Lung (tissue), 12 donors: ENCODE measurements around the gene SPATS2. TPM values are rescaled to one million over a fixed set of nuclear protein-coding genes. Genes with fewer than 3 reads are reported as not detected.

Experiments
- ATAC-seq: fragments of 200-7000 bp; cut with Tn5 transposase; one replicate; pipeline ENCODE4 v1.9.1; 2020; ENCODE audit warnings: moderate number of reproducible peaks; ENCODE audit not compliant: insufficient read depth, low FRiP score
- DNase-seq, 3 donors: peaks; one replicate each; pipeline ENCODE4 v3.0.0-alpha.2; 2013 to 2017
- H3K27ac ChIP-seq, 2 donors: one replicate each; pipeline ENCODE4 v1.5.1; 2013; ENCODE audit warnings: mild to moderate bottlenecking in 2 of 2, moderate library complexity in 2 of 2, control low read depth in 1 of 2, inconsistent platforms in 1 of 2, low read depth in 1 of 2, low read length in 1 of 2
- H3K27me3 ChIP-seq, 3 donors: one replicate each; pipeline ENCODE4 v1.5.1; 2013; ENCODE audit warnings: low read length in 2 of 3; ENCODE audit not compliant: control insufficient read depth in 3 of 3, insufficient read depth in 3 of 3
- H3K36me3 ChIP-seq, 4 donors: one replicate each; pipeline ENCODE4 v1.5.1; 2013; ENCODE audit warnings: low read length in 4 of 4, mild to moderate bottlenecking in 1 of 4, moderate library complexity in 1 of 4; ENCODE audit not compliant: control insufficient read depth in 4 of 4, insufficient read depth in 4 of 4
- H3K4me1 ChIP-seq, 5 donors: one replicate each; pipeline ENCODE4 v1.5.1; 2013; ENCODE audit warnings: low read length in 5 of 5, mild to moderate bottlenecking in 2 of 5, moderate library complexity in 1 of 5; ENCODE audit not compliant: control insufficient read depth in 5 of 5, insufficient read depth in 5 of 5
- H3K4me3 ChIP-seq: one replicate; pipeline ENCODE4 v1.5.1; 2013; ENCODE audit warnings: mild to moderate bottlenecking, control low read depth, moderate library complexity
- H3K9ac ChIP-seq, 2 donors: one replicate each; pipeline ENCODE4 v1.5.1; 2013; ENCODE audit warnings: low read length in 2 of 2, control low read depth in 1 of 2; ENCODE audit not compliant: insufficient read depth in 1 of 2
- H3K9me3 ChIP-seq, 4 donors: one replicate each; pipeline ENCODE4 v1.5.1; 2013; ENCODE audit warnings: low read length in 3 of 4, mild to moderate bottlenecking in 1 of 4, moderate library complexity in 1 of 4; ENCODE audit not compliant: control insufficient read depth in 4 of 4, insufficient read depth in 3 of 4
- WGBS, 2 donors: extraction: QIAGEN DNeasy Blood & Tissue Kit; methylation state at CpG; one replicate each; pipeline ENCODE4 v1.1.7; 2013; 5-methylcytosine and 5-hydroxymethylcytosine counted together
- polyA plus RNA-seq, 2 donors: library from polyadenylated mRNA; stranded (reverse); fragments of 200-250 nt; gene quantifications; one replicate each; pipeline ENCODE4 v1.2.1, GENCODE V29; 2013
- total RNA-seq, 2 donors: library from RNA; depleted of rRNA in 1 of 2; stranded (reverse); fragments of >200 nt in 1 of 2; gene quantifications; one replicate each; pipeline ENCODE4 v1.2.1, GENCODE V29; 2014 to 2021
- TF ChIP-seq, protein P1 (sequence below): IDR thresholded peaks from 2 replicates; pipeline ENCODE4 v1.5.1; 2012; ENCODE audit warnings: mild to moderate bottlenecking; ENCODE audit errors: control extremely low read depth, extremely low read depth
- donor health status: control.
- donor health status: control.
- donor health status: Bipolar disorder and iron deficiency.
- donor health status: healthy.
- donor health status: DM: yes; HTN: yes; CAD: no.

SPATS2 gene
- total and polyA plus RNA-seq, 4 donors = 6.6 to 48.8 (median 10.0) TPM

DNA sequence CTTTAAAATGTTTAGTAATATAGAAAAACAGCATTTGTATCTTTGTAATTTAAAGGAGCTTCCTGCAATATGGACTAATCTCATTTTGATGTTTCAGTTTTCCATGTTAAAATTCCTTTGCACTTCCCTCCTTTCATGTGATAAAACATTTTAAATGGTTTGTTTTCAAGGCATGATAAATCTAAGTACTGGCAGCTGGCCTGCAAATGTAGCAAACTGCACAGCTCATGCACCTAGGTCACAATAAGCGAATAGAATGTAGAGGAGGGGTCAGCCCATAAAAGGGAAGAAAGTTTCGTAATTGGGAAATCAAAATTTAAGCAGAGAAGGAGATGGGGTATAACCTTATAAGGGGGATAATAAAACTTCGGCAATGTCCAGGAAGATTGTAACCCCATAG, 91.6 kb downstream of the SPATS2 start:
- H3K9me3 ChIP-seq = no peaks in the 10 kb centered on the region

DNA sequence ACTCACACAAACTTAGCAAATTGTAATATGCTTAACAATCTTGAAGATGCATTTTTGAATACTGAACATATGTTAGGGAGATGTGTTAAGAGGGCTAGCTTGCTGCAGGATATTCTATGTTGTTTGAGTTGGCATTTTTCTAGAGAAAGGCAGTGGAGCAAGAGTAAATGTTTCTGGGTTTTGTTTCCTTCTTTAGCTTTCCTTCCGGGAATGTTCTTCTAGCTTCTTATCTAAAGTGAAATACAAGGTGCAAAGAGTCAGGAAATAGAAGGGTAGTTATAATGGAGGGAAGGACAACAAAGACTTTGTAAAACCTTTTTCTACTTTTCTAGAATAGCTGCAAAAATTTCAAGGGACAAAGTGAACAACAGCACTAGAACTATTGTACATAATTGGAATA, 94.0 kb downstream of the SPATS2 start:
- Histone ChIP-seq H3K9ac (no peak overlapping the region), H3K9me3 (no peaks in the 10 kb centered on the region), H3K4me3 (no peak overlapping the region), H3K27me3 (no peaks in the 10 kb centered on the region), H3K4me1 (peaks cover 0 to 3% (median 0%) of the 10 kb centered on the region in 5 donors), H3K27ac (no peak overlapping the region), H3K36me3 (no peaks in the 10 kb centered on the region)
- ATAC-seq (no peak), DNase-seq (no peak)
- WGBS, 2 donors = 40 to 61% methylated on average over 1 of the region's 1 CpG
- TF ChIP-seq, protein P1, sequence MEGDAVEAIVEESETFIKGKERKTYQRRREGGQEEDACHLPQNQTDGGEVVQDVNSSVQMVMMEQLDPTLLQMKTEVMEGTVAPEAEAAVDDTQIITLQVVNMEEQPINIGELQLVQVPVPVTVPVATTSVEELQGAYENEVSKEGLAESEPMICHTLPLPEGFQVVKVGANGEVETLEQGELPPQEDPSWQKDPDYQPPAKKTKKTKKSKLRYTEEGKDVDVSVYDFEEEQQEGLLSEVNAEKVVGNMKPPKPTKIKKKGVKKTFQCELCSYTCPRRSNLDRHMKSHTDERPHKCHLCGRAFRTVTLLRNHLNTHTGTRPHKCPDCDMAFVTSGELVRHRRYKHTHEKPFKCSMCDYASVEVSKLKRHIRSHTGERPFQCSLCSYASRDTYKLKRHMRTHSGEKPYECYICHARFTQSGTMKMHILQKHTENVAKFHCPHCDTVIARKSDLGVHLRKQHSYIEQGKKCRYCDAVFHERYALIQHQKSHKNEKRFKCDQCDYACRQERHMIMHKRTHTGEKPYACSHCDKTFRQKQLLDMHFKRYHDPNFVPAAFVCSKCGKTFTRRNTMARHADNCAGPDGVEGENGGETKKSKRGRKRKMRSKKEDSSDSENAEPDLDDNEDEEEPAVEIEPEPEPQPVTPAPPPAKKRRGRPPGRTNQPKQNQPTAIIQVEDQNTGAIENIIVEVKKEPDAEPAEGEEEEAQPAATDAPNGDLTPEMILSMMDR = no peak

More for the DNA sequence above, 91.6 kb downstream of the SPATS2 start:
- Histone ChIP-seq H3K9ac (no peak overlapping the region), H3K27ac (no peak overlapping the region), H3K4me3 (no peak overlapping the region), H3K36me3 (no peaks in the 10 kb centered on the region), H3K4me1 (peaks cover 0 to 3% (median 0%) of the 10 kb centered on the region in 5 donors), H3K27me3 (no peaks in the 10 kb centered on the region)
- no peak for ATAC-seq
- TF ChIP-seq, protein P1 = no peak
- no peak for DNase-seq
- 94 to 96% methylated on average over 3 of the region's 3 CpGs for WGBS, 2 donors

DNA sequence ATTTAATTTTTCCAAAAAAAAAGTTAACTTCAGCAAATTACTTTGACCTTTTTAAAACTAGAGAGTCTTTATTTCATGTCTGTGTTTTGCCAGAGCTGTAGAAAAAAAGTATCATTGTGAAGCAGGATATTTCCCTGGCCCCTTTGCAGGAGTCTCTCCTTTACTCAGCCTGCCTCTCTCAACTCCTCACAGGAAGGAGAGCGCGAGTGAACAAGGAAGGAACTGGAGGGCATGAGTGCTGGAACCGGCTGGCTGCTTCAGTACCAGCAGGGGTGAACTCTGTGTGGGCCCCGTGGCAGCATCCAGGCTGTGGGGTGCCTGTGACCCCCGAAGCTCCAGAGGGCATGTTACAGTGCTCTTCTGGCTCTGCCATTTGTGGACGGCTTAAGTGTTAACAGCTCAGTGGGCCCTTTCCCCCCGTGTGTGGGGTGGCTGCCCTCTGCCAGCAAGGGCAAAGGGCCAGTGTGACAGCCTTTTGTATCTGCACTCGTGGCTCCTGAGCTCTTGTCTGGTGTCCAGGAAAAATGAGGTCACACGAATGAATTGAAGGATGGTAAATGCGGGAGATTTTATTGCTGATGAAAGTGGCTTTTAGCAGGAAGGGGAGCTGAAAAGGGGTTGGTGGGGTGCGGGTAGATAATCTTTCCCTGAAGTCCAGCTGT, 95.0 kb downstream of the SPATS2 start:
- Histone ChIP-seq H3K4me3 (no peak overlapping the region), H3K9ac (no peak overlapping the region), H3K27me3 (no peaks in the 10 kb centered on the region), H3K9me3 (no peaks in the 10 kb centered on the region), H3K4me1 (no peaks in the 10 kb centered on the region), H3K27ac (peak overlapping the region in 1 of 2 donors; percentile 1), H3K36me3 (no peaks in the 10 kb centered on the region)
- WGBS, 2 donors = 53 to 56% methylated on average over 11 of the region's 11 CpGs
- DNase-seq (no peak), ATAC-seq (no peak)
- TF ChIP-seq, protein P1 = no peak

DNA sequence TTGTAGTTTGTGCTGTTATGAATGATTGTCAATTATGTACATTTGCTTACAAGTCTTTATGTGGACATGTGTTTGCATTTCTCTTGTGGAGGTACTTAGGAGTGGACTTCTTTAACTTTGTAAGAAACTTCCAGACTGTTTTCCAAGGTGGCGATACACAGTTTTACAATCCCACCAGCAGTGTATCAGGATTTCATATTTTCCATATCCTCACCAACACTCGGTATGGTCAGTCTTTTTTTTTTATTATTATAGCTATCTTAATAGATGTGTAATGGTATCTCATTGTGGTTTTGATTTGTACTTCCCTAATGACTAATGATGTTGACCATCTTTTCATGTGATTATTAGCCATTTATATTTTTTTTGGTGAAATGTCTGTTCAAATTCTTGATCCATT, 97.9 kb downstream of the SPATS2 start:
- WGBS, 2 donors = 98 to 99% methylated on average over 2 of the region's 2 CpGs
- TF ChIP-seq, protein P1 = no peak
- no peak for DNase-seq
- Histone ChIP-seq H3K27me3 (no peaks in the 10 kb centered on the region), H3K27ac (no peak overlapping the region), H3K4me1 (no peaks in the 10 kb centered on the region), H3K9ac (no peak overlapping the region), H3K36me3 (no peaks in the 10 kb centered on the region), H3K9me3 (no peaks in the 10 kb centered on the region), H3K4me3 (no peak overlapping the region)
- ATAC-seq = no peak
